Measurements from ENCODE around the gene PLA2G4E.

The PLA2G4E gene

DNA sequence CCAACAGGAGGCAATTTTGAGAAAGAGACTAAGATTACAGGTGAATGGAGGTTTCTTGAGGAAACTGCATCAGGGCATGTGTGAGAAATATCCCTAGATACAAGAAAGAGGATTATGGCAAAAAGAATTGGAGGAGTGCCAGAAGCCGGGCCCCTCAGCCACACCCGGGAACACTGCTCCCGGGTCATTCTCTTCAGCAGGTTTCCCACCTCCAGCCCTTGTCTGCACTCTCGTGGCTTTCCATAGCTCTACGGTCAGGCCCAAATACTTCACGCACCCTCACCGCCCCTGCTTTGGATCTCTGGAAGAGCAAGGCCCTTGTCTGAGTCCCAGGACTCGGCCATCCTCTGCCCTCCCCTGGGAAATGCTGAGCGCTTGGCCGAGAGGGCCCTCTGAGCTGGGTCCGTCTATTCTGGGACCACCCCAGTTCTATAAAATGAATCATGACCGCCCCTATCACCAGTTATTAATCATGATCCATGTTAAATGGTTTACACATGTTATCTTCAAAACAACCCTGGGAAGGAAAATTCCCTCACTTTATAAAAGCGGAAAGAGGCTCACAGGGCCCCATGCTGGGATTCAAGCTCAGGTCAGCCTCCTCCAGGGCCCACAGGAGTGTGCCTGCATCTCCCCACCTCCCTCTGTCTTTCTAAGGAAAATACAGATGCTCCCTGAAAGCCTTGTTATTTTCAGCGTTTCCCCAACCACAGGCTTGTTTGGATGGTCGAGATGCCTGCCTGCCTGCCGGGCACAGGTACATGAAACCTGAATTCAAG is 88.1 kb downstream of the PLA2G4E start:
- DNase-seq: no peak

DNA sequence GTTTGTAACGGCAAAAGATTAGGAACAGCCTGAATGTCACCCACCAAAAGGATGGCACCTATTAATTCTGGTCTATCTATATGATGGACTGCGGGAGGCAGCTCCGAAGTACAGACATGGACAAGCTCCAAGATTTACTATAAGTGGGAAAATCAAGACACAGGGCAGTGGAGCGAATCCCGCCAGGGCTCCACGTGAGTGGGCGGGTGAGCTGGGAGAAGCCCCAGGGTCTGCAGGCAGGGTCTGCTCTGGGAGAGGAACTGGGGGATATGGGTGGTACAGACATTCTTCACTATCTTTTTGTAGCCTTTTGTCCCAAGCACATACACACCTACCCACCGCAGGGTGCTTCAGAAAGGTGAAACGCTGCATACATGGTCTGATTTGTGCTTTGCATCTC is 88.7 kb downstream of the PLA2G4E start:
- DNase-seq: no peak

Data from bone marrow (tissue), 2 donors.